Measurements from ENCODE around the gene PTHLH. TPM values are rescaled to one million over a fixed set of nuclear protein-coding genes. Genes with fewer than 3 reads are reported as not detected.

Gene PTHLH
- total RNA-seq, 4 donors from 2014 or later = 1.6 to 8.4 (median 2.5) TPM; not detected in 1

GRCh38 chr12:27915021-27915420 is 57.5 kb downstream of the PTHLH start:
- ATAC-seq (ENCODE audit: low FRiP score) (no peak), DNase-seq (ENCODE audit: low spot score) (no peak)
- TF ChIP-seq, protein P1, sequence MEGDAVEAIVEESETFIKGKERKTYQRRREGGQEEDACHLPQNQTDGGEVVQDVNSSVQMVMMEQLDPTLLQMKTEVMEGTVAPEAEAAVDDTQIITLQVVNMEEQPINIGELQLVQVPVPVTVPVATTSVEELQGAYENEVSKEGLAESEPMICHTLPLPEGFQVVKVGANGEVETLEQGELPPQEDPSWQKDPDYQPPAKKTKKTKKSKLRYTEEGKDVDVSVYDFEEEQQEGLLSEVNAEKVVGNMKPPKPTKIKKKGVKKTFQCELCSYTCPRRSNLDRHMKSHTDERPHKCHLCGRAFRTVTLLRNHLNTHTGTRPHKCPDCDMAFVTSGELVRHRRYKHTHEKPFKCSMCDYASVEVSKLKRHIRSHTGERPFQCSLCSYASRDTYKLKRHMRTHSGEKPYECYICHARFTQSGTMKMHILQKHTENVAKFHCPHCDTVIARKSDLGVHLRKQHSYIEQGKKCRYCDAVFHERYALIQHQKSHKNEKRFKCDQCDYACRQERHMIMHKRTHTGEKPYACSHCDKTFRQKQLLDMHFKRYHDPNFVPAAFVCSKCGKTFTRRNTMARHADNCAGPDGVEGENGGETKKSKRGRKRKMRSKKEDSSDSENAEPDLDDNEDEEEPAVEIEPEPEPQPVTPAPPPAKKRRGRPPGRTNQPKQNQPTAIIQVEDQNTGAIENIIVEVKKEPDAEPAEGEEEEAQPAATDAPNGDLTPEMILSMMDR (IDR thresholded peaks at IDR 0.05) = no peak

GRCh38 chr12:27913999-27914614 is 58.4 kb downstream of the PTHLH start:
- TF ChIP-seq, protein P1 (IDR thresholded peaks at IDR 0.05) = no peak
- DNase-seq (ENCODE audit: low spot score) = no peak
- ATAC-seq (ENCODE audit: low FRiP score) = no peak

- TF ChIP-seq, protein P1 (IDR thresholded peaks at IDR 0.05) = no peak
- ATAC-seq (ENCODE audit: low FRiP score) (no peak), DNase-seq (ENCODE audit: low spot score) (no peak)
Measured at GRCh38 chr12:27911397-27911796, 61.1 kb downstream of the PTHLH start.

Small RNA genes lying within 50 kb of the gene (small RNA-seq; reads per million reads assigned to genes)
- gene AC008011.1 = not detected

Other genes starting within 250 kb of the PTHLH start
- 10 to 100 TPM; 14.6 to 24.0 (median 21.5) TPM for gene KLHL42, start 192.5 kb downstream of the PTHLH start, total RNA-seq
- gene MANSC4, start 192.5 kb downstream of the PTHLH start, total RNA-seq = not detected
- gene CCDC91, start 217.7 kb upstream of the PTHLH start, total RNA-seq = 10 to 100 TPM; 29.3 to 48.9 (median 32.5) TPM

Data from omental fat pad (tissue), 4 donors.